SJCRH30 (cell line): ENCODE measurements around the gene LCN10. TPM values are rescaled to one million over a fixed set of nuclear protein-coding genes. Genes with fewer than 3 reads are reported as not detected.

Experiments used
- DNase-seq, 2 experiments: peaks; one replicate each; pipeline ENCODE4 v3.0.0-alpha.2; 2015 to 2020
- H3K27ac ChIP-seq: fragments of 250-450 bp; sonication (Bioruptor Pico); 2 replicates; pipeline ENCODE4 v1.5.1; 2020; ENCODE audit warnings: mild to moderate bottlenecking, moderate library complexity
- H3K27me3 ChIP-seq: fragments of 250-450 bp; sonication (Bioruptor Pico); 2 replicates; pipeline ENCODE4 v1.5.1; 2020; ENCODE audit warnings: mild to moderate bottlenecking, moderate library complexity
- H3K36me3 ChIP-seq: fragments of 250-450 bp; sonication (Bioruptor Pico); 2 replicates; pipeline ENCODE4 v1.5.1; 2020; ENCODE audit warnings: mild to moderate bottlenecking, moderate library complexity
- H3K4me1 ChIP-seq: fragments of 250-450 bp; sonication (Bioruptor Pico); 2 replicates; pipeline ENCODE4 v1.5.1; 2020; ENCODE audit warnings: mild to moderate bottlenecking, moderate library complexity
- H3K4me3 ChIP-seq: fragments of 250-450 bp; sonication (Bioruptor Pico); 2 replicates; pipeline ENCODE4 v1.5.1; 2020; ENCODE audit warnings: mild to moderate bottlenecking, moderate library complexity
- H3K9me3 ChIP-seq: fragments of 250-450 bp; sonication (Bioruptor Pico); replicated peaks from 2 replicates; pipeline ENCODE4 v1.5.1; 2020; ENCODE audit warnings: mild to moderate bottlenecking, moderate library complexity
- total RNA-seq: library from RNA; depleted of rRNA; stranded (reverse); fragments of >200 nt; shearing (Covaris generic); gene quantifications from 2 replicates; pipeline ENCODE4 v1.2.3, GENCODE V29; 2014

Gene LCN10
- total RNA-seq, 1 experiment from 2014 or later, result not detected

DNA sequence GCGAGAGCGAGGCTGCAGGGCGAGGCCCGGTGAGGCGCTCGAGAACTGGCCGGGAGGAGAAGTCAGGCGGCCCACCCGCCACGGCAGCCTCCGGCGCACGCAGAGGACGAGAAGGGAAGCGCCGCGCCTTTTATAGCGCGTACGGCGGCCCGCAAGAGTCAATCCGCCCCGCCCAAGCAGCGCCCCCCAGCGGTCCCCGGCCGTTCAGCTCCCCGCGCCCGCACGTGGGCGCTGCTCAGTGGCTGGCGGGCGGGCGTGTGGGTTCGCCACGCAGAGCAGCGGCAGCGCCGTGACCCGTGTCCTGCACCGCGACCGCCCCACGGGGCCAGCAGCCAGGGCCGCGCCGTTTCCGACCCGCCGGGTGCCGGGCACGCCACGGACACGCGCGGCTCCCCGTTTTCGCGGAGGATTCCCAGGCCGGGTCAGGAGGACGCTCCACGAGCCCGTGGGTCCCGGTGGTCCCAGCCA lies 14.6 kb downstream of the LCN10 start:
- Histone ChIP-seq H3K4me3 (peak overlapping the region; percentile 86), H3K36me3 (peaks cover 38% of the 10 kb centered on the region), H3K9me3 (no peaks in the 10 kb centered on the region), H3K4me1 (peaks cover 8% of the 10 kb centered on the region; the same call in 1 of the 2 replicates), H3K27ac (peak overlapping the region; percentile 41; the same call in 1 of the 2 replicates), H3K27me3 (no peaks in the 10 kb centered on the region)
- DNase-seq, result peak; percentile 91 to 92

DNA sequence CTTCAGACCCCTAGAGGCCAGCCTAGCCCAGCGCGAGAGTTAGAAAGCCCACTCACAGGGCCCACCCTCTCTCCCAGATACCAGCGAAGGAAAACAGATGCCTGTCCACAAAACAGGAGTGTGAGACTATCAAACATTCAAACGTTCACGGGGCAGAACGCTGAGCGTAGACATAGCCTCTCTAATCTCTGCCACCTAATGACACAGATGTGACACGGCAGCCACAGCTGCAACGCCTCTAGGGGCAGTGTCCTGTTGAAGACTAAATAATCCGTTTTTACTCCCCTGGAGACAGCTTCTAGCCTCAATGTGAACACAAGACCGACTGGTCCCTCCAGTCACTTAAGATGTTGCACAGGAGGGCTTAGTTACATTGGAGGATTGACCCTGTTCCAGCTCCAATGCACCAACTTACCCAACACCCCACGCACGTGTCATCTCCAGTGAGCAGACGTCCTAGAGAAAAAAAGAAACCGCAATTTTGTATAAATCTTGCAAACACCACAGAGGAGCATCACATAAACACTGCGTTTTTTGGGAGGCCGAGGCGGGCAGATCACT lies 16.0 kb downstream of the LCN10 start:
- Histone ChIP-seq H3K4me3 (peak overlapping the region; percentile 86), H3K4me1 (peaks cover 5% of the 10 kb centered on the region; the same call in 1 of the 2 replicates), H3K36me3 (peaks cover 42% of the 10 kb centered on the region), H3K27me3 (no peaks in the 10 kb centered on the region), H3K27ac (no peak overlapping the region), H3K9me3 (no peaks in the 10 kb centered on the region)
- DNase-seq, result no peak

DNA sequence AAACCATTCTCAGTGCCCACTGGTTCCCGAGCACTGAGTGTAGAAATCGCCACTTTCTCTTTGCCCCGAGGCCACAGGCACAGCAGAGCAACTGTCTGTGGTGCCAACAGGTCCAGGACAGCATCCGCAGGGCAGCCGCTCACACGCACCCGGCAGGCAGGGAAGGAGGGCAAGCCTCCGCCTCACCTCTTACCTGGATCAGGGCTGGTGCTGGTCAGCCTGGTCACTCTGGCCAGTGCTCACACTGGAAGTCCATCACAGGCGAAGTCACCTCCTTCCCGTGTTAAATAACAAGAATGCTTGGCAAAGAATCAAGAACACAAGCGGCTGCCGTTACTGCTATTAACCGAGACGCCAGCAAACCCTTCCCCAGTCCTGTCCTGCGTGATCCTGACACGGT lies 16.6 kb downstream of the LCN10 start:
- H3K9me3 ChIP-seq, result no peaks in the 10 kb centered on the region
- H3K4me1 ChIP-seq, result peaks cover 5% of the 10 kb centered on the region; the same call in 1 of the 2 replicates
- H3K36me3 ChIP-seq, result peaks cover 42% of the 10 kb centered on the region
- DNase-seq, result no peak
- no peak overlapping the region for H3K27ac ChIP-seq
- no peak overlapping the region for H3K4me3 ChIP-seq
- H3K27me3 ChIP-seq, result no peaks in the 10 kb centered on the region

DNA sequence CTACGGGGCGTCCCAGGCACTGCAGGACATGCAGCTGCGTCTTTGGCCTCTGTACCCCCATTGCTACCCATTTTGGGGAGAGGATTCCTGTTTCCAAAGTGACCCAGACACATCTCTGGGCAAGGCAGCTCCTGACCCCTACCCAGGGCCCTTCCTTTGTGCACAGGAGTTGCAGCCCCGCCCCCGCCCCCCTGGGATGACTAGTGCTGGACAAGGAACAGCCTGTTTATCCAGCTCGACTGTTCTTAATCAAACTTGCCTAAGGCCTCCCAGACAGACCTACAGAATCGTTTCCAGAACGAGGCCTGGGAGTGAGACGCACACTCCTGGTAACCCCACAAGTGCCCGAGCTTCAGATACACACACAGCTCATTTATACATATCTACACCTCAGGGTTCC lies 17.1 kb downstream of the LCN10 start:
- H3K36me3 ChIP-seq, result peaks cover 42% of the 10 kb centered on the region
- H3K4me1 ChIP-seq, result peaks cover 5% of the 10 kb centered on the region; the same call in 1 of the 2 replicates
- no peak for DNase-seq
- no peaks in the 10 kb centered on the region for H3K9me3 ChIP-seq
- H3K4me3 ChIP-seq, result no peak overlapping the region
- no peak overlapping the region for H3K27ac ChIP-seq
- no peaks in the 10 kb centered on the region for H3K27me3 ChIP-seq

DNA sequence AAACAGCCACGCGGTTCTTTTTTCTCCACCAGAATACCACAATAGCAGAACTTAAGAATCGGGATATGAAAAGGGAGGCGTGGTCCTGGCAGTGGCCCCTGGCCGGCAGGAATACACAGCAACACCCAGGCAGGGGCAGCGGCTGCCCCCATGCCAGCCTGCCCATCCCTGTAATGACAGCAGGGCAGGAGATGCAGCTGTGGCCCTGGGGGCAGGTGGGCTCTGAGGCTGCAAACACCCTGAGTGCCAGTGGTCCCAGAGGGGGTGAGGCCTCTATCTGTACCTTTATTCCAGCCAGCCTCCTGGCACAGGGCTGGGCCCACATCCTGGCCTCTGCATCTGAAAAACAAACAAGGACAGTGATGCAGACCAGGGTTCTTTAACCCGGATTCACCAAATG lies 18.0 kb downstream of the LCN10 start:
- H3K27ac ChIP-seq, result no peak overlapping the region
- H3K4me1 ChIP-seq, result peaks cover 5% of the 10 kb centered on the region; the same call in 1 of the 2 replicates
- no peak for DNase-seq
- peaks cover 42% of the 10 kb centered on the region for H3K36me3 ChIP-seq
- no peaks in the 10 kb centered on the region for H3K27me3 ChIP-seq
- no peaks in the 10 kb centered on the region for H3K9me3 ChIP-seq
- H3K4me3 ChIP-seq, result no peak overlapping the region

DNA sequence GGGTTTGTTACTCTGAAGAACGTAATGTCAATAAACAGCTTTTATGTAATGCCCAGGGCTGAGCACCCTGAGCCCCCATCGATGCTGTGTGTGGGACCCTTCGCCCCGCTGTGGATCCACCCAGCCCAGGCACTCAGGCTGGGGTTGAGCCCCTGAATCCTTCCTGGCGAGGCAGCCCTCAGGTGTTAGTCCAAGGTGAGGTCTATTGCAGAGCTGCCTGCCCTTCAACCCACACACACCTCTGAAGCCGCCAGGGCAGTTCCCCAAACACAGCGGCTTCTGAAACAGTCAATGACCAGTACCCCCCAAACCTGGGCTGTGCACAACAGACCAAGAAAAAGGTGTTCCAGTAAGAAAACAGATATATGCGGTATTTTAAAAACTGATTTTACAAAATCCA lies 18.8 kb downstream of the LCN10 start:
- H3K36me3 ChIP-seq, result peaks cover 42% of the 10 kb centered on the region
- no peak for DNase-seq
- no peak overlapping the region for H3K4me3 ChIP-seq
- no peaks in the 10 kb centered on the region for H3K9me3 ChIP-seq
- H3K27me3 ChIP-seq, result no peaks in the 10 kb centered on the region
- no peak overlapping the region for H3K27ac ChIP-seq
- peaks cover 5% of the 10 kb centered on the region; the same call in 1 of the 2 replicates for H3K4me1 ChIP-seq

DNA sequence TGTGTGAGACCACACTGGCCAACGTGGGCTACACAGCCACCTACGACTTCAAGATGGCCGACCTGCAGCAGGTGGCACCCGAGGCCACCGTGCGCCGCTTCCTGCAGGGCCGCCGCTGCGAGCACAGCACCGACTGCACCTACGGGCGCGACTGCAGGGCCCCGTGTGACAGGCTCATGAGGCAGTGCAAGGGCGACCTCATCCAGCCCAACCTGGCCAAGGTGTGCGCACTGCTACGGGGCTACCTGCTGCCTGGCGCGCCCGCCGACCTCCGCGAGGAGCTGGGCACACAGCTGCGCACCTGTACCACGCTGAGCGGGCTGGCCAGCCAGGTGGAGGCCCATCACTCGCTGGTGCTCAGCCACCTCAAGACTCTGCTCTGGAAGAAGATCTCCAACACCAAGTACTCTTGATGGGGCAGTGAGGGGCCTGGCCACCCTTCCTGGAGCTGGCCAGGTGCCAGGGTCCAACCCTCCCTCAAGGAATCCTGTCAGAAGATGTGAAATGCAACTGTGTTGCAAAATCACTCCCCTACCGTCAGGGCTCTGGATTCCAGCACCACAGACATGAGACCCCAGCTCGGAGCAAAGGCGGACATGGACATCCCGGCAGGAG lies 19.3 kb downstream of the LCN10 start:
- no peaks in the 10 kb centered on the region for H3K27me3 ChIP-seq
- peaks cover 42% of the 10 kb centered on the region for H3K36me3 ChIP-seq
- no peak overlapping the region for H3K27ac ChIP-seq
- no peak overlapping the region for H3K4me3 ChIP-seq
- no peaks in the 10 kb centered on the region for H3K9me3 ChIP-seq
- peaks cover 5% of the 10 kb centered on the region; the same call in 1 of the 2 replicates for H3K4me1 ChIP-seq
- DNase-seq, result no peak

DNA sequence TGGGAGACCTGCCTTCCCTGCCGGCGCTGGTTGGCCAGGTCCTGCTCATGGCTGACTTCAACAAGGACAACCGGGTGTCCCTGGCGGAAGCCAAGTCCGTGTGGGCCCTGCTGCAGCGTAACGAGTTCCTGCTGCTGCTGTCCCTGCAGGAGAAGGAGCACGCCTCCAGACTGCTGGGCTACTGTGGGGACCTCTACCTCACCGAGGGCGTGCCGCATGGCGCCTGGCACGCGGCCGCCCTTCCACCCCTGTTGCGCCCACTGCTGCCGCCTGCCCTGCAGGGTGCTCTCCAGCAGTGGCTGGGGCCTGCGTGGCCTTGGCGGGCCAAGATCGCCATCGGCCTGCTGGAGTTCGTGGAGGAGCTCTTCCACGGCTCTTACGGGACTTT lies 19.8 kb downstream of the LCN10 start:
- no peak overlapping the region for H3K27ac ChIP-seq
- no peaks in the 10 kb centered on the region for H3K9me3 ChIP-seq
- peaks cover 42% of the 10 kb centered on the region for H3K36me3 ChIP-seq
- H3K4me3 ChIP-seq, result no peak overlapping the region
- H3K4me1 ChIP-seq, result peaks cover 5% of the 10 kb centered on the region; the same call in 1 of the 2 replicates
- no peaks in the 10 kb centered on the region for H3K27me3 ChIP-seq
- no peak for DNase-seq

DNA sequence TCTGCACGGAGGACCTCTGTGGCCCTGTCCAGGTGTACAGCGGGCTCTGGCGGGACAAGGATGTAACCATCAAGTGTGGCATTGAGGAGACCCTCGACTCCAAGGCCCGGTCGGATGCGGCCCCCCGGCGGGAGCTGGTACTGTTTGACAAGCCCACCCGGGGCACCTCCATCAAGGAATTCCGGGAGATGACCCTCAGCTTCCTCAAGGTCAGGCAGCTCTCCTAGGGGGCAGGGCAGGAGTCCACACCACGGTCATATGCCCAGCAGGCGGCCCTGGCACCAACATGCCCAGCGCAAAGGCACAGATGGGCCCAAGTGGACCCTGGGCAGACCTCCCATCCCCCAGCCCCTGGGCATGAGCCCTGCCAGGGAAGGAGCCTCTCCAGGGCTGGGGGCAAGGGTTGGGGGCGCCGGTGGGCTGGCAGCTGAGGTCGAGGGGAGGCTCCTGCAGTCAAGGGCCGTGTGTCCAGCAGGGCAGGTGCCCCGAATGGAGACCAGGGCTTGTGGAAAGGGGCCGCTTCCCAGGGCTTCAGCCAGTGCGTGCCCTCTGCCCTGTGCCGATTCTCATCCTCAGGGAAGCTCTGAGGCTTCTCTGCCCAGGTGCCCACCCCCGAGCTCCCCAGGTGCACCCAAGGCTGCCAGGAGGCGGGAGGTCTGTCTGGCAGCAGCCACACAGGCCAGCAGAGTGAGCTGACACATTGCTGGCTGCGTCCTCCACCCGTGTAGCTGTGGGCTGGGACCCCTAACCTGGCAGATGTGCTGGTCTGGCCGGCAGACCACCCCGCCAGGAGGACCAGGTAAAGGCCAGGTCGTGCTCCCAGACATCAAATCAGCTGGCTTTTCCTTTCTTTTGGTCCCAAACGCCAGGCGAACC lies 20.4 kb downstream of the LCN10 start:
- Histone ChIP-seq H3K4me1 (peaks cover 5% of the 10 kb centered on the region; the same call in 1 of the 2 replicates), H3K36me3 (peaks cover 42% of the 10 kb centered on the region)

DNA sequence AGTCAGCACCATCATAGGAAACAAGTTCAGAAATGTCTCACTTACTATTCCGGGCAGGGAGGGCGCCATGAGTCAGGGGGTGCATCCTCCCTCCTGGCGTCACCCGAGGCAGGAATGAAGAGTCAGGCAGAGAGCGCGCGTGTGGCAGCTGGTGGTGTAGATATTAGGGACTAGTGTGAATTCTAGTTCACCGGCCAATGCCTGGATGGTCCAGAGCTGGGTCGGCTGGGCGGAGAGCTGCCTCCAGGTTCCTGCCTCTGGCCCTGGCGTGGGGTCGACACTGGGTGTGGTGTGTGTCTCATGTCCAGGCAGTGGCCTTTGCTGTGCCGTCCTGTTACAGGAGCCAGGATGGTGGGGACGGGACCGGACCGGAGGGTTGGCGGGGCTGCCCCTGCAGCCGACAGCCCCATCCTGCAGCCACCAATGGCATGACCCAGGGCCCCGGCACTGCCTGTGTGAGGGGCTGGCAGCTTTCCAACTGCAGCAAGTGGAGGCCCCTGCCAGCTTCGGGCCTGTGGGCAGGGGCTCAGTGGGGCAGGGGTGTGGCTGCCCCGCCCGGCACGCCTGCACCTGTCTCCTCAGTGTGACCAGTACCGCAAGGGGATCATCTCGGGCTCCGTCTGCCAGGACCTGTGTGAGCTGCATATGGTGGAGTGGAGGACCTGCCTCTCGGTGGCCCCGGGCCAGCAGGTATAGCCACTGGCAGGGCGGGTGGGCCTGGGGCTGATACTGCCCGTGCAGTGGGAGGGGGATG lies 21.2 kb downstream of the LCN10 start:
- DNase-seq, result no peak
- Histone ChIP-seq H3K4me1 (peaks cover under 1% of the 10 kb centered on the region; the same call in 1 of the 2 replicates), H3K27ac (no peak overlapping the region), H3K4me3 (no peak overlapping the region), H3K27me3 (no peaks in the 10 kb centered on the region; the same call in 1 of the 2 replicates), H3K36me3 (peaks cover 36% of the 10 kb centered on the region), H3K9me3 (no peaks in the 10 kb centered on the region)

More for the DNA sequence above, 20.4 kb downstream of the LCN10 start:
- no peak overlapping the region for H3K4me3 ChIP-seq
- DNase-seq, result no peak
- no peak overlapping the region for H3K27ac ChIP-seq
- no peaks in the 10 kb centered on the region for H3K27me3 ChIP-seq
- no peaks in the 10 kb centered on the region for H3K9me3 ChIP-seq

DNA sequence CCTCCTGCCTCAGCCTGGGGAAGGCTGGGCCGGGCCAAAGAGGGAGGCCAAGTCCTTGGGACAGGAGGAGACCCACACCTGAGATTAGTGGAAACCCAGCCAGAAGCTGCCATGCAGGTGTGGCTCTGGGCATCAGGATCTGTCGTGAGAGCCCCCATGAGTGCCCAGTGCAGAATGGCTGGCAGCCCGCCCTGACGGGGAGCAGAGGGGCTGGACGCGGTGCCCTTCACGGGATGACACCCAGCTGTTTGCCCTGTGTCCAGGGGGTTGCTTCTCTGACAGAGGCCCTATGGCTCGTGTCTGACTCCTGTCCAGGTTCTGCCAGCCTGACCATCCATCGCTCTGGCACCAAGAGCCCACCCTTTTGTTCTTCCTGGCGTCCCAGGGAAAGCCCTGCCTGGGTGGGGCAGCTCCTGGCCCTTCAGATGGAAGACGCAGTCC lies 21.8 kb downstream of the LCN10 start:
- H3K27me3 ChIP-seq, result no peaks in the 10 kb centered on the region; the same call in 1 of the 2 replicates
- no peaks in the 10 kb centered on the region for H3K4me1 ChIP-seq
- no peaks in the 10 kb centered on the region for H3K9me3 ChIP-seq
- no peak overlapping the region for H3K4me3 ChIP-seq
- no peak overlapping the region for H3K27ac ChIP-seq
- peaks cover 30% of the 10 kb centered on the region for H3K36me3 ChIP-seq
- no peak for DNase-seq

DNA sequence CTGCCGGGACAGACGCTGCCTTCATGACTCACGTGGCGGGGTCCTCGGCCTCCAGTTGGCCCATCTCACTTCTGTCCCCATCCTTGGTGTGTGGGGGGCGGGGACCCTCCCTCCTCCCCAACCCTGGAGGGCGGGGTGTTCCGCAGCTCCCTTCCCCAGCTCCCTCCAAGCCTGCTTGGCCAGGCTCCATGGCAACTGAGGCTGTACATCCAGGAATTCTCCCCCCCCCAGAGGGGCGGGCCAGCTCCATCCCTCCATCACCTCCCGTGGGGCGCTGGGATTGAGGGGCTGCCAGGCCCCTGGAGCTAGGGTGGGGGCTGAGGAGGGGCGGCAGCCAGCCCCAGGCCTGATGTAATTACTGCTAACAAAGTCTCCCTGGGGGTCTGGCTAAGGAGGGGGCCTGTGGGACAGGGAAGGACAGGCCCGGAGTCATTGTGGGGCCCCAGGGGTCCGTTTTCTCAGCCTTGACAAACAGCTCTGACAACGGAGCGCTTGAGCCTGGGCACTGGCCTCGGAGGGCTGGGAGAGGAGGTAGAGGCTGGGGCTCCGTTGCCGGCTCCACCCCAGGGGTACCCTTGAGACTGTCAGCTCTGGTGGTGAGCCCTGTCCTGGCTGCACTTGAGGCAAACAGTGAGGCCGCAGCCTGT lies 22.4 kb downstream of the LCN10 start:
- H3K4me1 ChIP-seq, result no peaks in the 10 kb centered on the region
- H3K27me3 ChIP-seq, result no peaks in the 10 kb centered on the region; the same call in 1 of the 2 replicates
- no peaks in the 10 kb centered on the region for H3K9me3 ChIP-seq
- no peak for DNase-seq
- H3K36me3 ChIP-seq, result peaks cover 24% of the 10 kb centered on the region
- no peak overlapping the region for H3K27ac ChIP-seq
- no peak overlapping the region for H3K4me3 ChIP-seq

DNA sequence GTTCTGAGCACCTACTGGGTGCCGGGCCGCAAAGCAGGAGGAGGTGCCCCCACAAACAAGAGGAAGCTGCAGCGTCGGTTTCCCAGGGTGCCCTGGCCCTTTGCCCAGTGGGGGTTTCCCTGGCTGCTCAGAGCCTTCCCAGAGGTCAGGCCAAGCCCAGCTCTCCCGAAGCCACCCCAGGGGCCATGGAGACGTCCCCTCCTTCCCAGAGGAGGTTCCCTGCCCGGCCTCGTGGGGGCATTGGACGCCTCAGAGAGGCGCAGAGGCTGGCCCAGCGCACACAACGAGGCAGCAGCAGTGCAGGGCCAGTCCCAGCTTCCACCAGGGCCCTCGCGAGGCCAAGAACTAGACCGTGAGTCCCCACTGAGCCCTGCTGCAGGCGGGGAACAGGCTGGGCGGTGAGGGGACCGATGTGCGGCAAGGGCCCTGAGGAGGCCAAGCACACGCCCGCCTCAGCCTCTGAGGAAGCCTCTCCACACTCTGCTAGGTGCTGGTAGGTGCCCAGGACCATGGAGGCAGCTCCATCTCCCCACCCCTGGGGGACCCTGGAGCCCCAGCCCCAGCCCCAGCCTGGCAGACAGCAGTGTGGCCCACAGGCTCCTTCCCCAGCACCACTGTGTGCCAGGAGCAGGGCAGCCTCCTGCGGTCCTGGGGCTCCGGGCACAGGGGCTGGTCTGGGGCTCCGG lies 23.4 kb downstream of the LCN10 start:
- peaks cover 16% of the 10 kb centered on the region for H3K36me3 ChIP-seq
- peaks cover under 1% of the 10 kb centered on the region for H3K27me3 ChIP-seq
- peaks cover 8% of the 10 kb centered on the region for H3K4me1 ChIP-seq
- no peaks in the 10 kb centered on the region for H3K9me3 ChIP-seq
- DNase-seq, result no peak
- no peak overlapping the region for H3K4me3 ChIP-seq
- H3K27ac ChIP-seq, result no peak overlapping the region
